H1 (cell line): ENCODE results near the gene EXD3. TPM values are rescaled to one million over a fixed set of nuclear protein-coding genes. Genes with fewer than 3 reads are reported as not detected.

Experiments used
- GABPA ChIP-seq: IDR thresholded peaks from 2 replicates; pipeline ENCODE4 v1.6.1; 2011; ENCODE audit warnings: mild to moderate bottlenecking, low read length, moderate library complexity, borderline replicate concordance; ENCODE audit not compliant: insufficient read depth
- JUN ChIP-seq: IDR thresholded peaks from 2 replicates; pipeline ENCODE4 v1.6.1; 2011; ENCODE audit warnings: low read depth, mild to moderate bottlenecking, improper control_type of control experiment, low read length
- TEAD4 ChIP-seq: IDR thresholded peaks from 2 replicates; pipeline ENCODE4 v1.6.1; 2012; ENCODE audit warnings: low read depth, low read length, inconsistent platforms, mixed read lengths
- polyA plus RNA-seq, 7 experiments: library from polyadenylated mRNA; depleted of rRNA in 3 of 7; stranded (reverse) in 5 of 7; unstranded in 2 of 7; fragments of >200 nt in 5 of 7; fragments of 200-250 nt in 2 of 7; gene quantifications; 1 replicate in 5 of 7; 2 replicates in 1 of 7; 4 replicates in 1 of 7; pipeline versions ENCODE4 v1.2.1 to v1.2.3, GENCODE V29; 2011 to 2013; ENCODE audit warnings: missing spikeins in 2 of 7, mixed read lengths in 2 of 7
- total RNA-seq: library from RNA; stranded (reverse); fragmentation: NEBNext Ultra II Directional; extraction: Animal tissue kit (Norgen Biotek cat#: 25700); gene quantifications from 2 replicates; pipeline ENCODE4 v1.2.1, GENCODE V29; 2021

Gene EXD3
- total and polyA plus RNA-seq, 2 of the 8 experiments (the other 6 are each of a cell fraction or from before 2014, with no cell fraction given): 7.2 to 9.4 TPM

DNA sequence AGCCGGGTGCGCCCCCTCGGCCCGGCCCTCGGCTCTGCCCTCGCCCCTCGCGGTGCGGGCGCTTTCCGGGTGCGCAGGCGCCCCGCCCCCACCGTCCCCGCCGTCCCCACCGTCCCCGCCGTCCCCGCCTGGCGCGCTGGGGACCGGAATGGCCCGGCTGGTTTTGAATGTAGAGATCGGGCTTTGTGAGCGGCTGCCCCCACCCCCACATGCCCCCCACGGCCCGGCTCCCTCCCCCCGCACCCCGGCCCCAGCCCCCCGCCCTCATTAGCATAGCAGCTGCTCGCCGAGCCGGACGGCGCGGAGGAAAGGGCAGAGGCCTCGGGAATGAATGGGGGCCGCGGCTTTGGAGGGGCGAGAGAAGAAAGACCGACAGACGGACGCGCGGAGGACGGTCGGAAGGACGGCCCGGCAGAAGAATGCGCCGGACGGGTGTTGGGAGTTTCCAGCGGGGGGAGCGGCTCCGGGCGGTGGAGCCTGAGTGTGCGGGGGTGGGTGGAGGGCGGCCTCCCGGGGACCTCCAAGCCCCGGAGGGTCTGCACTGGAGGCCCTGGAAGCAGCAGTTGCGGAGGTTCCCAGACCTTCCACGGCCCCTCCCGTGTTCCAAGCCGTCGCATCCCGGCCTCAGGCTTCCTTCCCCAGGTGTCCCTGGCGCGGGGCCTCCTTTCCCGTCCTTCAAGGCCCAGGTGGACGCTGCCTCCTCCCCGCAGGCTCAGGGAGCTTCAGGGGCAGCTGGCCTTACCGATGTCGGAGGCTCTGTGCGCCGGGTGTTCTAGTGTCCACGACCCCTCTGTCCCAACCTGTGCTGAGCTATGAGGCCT, 126.9 kb downstream of the EXD3 start (continued):
- TF ChIP-seq GABPA (no peak), TEAD4 (no peak), JUN (no peak)
